GM10847 (cell line): ENCODE measurements around the gene COMMD1.

Experiments used
- POLR2A ChIP-seq: IDR thresholded peaks from 2 replicates; pipeline ENCODE4 v1.6.1; 2011; ENCODE audit not compliant: insufficient read length; ENCODE audit errors: extremely low read depth

The COMMD1 gene

DNA sequence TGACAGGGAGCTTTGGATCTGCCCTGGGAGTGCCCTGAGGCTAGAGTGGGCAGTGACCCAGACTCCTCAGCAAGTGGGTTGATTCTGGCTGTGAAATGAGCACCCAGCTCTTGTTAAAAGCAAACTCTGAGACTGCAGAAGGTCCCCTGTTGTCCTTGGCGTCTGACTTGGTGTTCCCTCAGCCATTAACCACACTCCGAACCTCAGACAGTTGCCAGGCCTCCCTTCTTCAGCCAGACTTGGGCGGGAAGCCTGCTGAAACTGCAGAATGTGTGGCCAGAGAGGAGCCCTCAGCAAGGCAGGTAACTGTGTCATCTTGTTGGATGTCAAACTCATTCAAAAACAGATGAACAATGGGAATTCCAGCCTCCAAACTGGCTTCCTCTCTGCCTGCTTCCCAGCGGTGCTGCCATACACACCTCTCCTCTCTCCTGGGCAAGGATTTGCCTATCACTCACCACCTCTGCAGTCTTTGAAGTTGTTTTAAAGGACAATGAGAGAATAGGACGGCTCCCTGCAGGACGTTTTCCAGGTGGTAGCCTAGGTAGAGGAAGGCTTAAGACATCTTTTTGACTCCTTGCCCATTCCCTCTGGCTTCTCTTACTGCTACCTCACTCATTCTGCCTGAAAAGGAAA, 251.5 kb downstream of the COMMD1 start:
- TF ChIP-seq POLR2A = no peak

DNA sequence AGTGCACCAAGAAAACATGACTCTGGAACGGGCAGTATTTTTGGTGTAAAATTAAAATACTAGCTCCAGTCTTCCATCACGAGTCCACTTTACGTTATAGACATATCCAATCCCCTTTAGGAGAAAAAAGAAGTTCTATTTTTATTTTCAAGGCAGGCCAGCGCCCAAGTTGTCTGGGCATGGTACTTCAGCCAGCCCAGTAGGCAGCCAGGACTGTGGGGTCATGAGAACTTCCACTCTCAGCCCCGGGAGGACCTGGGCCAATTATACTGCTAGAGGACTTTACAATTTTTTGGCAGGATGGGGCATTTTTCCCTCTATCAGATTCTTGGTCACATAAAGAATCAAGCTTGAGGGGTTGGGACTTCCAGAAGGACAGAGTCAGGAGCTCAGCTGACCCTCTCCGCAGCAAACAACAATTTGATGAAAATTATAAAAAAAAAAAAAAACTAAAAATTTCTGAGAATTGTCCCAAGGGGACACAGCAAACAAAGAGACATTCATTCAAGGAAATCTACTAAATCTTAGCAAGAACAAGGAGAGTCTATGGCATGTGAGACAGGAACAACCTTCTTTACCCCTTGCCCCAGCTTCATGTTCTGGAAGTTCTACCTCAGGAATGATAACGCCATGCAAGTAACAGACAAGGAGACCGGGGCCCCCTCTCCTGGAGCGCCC, 253.1 kb downstream of the COMMD1 start:
- TF ChIP-seq POLR2A = no peak

DNA sequence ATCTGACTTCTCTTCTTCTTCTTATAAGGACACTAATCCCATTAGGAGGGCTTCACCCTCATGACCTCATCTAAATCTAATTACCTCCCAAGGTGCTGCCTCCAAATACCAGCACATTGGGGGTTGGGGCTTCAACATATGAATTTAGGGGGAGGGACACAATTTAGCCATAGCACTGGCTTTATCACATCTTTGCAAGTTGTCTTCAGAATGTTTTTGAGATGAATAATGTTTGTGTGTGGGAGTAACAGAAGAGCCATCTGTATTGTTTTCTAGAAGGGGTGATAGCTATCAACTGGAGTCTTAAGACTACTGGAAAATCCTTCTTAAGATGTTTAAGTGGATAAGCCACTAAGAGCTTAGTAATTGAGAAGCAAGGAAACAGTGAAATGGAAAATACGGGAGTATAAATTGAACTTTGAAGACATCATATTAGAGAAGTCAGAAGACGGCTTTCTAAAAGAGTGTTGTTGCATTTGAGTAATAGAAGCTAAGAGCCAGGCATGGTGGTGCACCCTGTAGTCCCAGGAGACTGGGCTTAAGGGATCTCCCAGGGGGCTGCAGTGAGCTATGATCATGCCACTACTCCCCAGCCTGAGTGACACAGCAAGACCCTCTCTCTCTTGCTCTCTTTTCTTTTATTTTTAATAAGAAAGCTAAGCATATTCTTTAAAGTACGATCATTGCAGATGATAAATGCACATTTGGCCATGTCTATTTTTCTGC, 257.8 kb downstream of the COMMD1 start:
- TF ChIP-seq POLR2A = no peak

DNA sequence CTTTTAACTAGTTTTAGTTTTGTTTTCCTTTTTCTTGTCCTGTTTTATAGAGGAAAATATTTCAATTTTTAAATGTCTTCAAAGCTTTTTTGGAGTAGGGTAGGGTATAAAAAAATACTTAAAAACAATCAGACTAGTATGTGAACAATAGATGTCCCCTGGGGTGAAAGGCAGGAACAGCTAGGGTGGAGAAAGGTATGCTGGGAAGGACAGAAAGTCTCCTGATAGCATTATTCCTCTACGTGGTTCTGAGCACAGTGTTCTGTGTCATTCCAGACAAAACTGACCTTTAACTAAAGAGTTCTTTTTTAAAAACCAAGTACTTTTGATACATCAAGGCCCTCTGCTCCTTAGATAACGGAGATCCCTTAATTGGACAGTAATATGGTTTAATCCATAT, 258.4 kb downstream of the COMMD1 start:
- TF ChIP-seq POLR2A = no peak

DNA sequence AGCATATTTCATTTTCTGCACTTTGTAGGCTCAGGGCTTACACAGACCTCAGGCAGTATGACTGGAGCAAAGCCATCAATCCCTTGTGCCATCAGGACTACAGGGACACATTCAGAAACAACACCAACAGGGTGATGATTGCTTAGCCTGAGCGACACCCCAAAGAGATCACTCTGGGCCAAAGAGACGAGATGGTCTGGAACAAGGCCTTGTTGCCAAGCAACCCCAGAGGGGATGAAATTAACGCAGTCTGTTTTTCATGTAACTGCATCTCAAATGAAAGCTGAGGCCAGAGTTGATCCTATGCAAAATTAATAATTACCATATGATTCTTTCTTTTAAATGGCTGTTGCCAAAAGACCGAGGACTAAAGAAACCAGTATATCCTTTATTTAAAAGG, 270.3 kb downstream of the COMMD1 start:
- no peak for TF ChIP-seq POLR2A

DNA sequence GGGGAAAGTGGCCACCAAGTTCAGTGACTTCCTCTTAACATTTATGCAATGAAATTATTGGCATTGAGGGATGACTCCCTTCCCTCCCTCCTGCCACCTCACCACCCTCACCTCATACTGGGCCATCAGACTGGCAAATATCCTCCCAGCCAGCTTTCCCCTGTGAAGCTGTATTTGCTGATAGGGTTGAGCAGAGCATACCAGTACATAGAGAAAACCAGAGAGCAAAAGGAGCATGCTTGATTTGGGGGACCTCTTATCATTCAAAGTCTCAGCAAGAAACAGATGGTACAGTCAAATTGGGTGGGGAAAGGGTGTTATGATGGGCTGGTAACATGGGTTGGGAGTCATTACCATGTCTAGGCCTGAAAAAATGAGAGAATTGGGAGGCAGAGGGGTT, 271.3 kb downstream of the COMMD1 start:
- TF ChIP-seq POLR2A = no peak

DNA sequence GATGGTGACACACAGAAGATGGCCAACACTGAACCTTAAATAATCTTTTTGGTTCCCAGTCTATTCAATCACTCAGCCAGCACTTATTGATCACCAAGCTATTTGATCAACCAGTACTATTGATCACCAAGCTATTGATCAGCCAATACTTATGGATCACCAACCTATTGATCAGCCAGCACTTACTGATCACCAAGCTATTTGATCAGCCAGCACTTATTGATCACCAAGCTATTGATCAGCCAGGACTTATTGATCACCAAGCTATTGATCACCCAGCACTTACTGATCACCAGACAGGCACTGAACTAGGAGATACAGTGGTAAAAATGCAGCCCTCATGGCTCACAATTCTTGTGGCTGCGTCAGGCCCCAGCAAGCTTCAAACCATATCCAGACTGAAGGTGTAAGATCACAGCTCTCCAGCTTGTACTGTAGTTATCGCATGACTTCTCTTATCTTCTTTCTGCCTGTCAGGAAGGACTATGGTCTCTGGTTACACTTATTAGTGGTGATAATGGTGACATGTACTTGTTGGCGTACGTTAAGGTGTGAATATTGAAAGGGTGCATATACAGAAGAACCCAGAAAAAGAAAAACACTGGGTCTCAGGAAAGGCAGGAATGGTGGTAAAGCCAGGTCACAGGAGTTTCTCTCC, 272.0 kb downstream of the COMMD1 start:
- no peak for TF ChIP-seq POLR2A

DNA sequence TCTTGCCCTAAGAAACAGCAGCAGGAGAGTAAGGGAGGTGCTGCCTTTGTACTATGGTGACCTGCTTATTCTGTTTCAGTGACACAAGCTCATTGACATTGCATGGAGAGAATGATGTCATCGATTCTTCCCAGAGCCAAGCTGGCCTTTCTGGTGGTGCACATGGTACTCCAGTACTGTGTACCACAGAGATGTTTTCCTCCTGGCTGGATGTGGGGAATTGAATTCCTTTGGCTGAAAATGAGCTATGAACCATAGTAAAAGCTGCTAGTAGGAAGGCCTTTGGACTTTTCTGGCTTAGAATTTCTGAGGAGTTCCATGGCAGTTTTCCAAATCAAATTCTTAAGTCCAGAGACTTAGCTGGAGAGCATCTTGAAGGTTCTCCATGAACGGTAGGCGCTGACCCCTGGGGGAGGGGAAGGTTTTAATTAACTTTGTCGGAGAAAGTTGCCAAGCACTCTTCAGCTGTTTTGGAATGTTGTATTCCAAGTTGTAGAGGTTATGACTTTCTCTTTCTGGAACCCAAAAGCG, 273.3 kb downstream of the COMMD1 start:
- no peak for TF ChIP-seq POLR2A

DNA sequence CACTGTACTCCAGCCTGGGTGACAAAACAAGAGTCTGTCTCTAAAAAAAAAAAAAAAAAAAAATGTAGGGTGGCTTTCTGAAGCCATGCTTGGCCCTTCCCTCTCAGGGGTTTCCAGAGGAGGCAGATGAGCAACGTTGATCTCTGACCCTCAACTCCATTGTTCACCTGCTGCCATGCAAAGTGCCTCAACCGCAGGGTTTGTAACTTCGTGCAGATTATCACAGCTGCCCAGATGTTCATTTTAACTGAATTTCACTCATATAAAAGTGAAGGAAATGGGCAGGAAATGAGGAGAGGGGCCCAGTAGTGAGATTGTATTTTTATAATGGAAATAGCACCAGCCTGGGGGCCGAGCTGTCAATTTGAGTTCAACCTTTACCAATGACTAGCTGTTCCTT, 275.5 kb downstream of the COMMD1 start:
- no peak for TF ChIP-seq POLR2A

DNA sequence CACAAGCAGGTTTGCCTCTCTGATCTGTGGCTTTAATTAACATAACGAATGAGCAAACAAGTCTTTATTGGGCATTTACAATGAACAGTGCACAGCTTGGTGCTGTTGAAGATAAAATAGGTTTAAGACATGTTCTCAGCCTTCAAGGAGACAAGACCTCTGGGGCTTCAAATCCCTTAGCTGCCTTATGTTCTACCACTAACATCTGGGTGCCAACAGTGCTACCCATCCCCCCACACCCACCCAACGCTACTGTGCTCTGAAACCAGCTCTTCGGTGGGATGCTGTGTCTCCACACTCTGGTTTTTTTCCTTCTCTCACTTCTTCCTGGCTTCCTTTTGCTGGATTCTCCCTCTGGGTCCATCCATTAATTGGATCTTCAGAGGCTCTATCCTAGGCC, 276.4 kb downstream of the COMMD1 start:
- TF ChIP-seq POLR2A = no peak

DNA sequence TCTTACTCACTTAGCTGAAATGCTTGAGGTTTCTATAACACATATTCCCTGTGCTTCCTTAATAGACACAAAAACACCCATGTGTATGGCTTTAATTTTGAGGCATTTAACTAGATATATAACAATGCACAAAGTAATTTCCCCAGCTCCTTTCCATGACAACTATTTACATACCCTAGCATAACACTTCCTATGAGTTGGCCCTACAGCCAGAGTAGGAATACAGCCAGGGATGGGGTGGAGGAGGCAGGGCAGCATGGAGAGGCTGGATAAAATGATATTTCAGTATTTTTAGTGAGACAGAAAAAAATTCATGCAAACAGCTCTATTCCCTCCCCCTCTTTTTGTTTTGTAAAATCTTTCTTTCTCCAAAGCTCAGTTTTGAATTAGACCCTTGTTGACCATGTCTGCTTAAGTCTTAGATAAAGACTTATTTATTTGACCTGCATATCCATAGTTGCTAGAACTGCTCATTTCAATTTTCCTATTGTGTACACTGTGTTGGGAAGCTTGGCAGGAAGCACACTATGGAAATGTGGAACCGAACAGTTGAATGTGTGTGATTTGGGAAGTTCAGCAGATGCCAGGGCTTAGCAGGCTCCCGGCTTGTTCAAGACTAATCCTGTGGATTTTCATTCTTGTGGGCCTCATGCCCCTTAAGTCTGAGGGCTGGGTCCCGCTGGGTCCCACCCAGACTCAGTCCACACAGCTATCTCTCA, 279.2 kb downstream of the COMMD1 start:
- TF ChIP-seq POLR2A = no peak
